ENCODE data around the gene ANKRD22. TPM values are rescaled to one million over a fixed set of nuclear protein-coding genes. Genes with fewer than 3 reads are reported as not detected.

The ANKRD22 gene
- total and polyA plus RNA-seq, 9 of the 15 experiments (the other 6 are each of a cell fraction or from before 2014, with no cell fraction given) = not detected

- no peak overlapping the region for H3K4me3 ChIP-seq
- TF ChIP-seq ZNF133 (CRISPR knock-in tag; IDR thresholded peaks at IDR 0.05) (no peak), MXI1 (IDR thresholded peaks at IDR 0.05; ENCODE audit: low read depth, low read length) (no peak), HLTF (IDR thresholded peaks at IDR 0.05) (no peak), BRF1 (IDR thresholded peaks at IDR 0.05; ENCODE audit: borderline replicate concordance, extremely low read depth, insufficient read length) (no peak), NR2C1 (IDR thresholded peaks at IDR 0.05) (no peak), NR2C1 (tag; IDR thresholded peaks at IDR 0.05) (no peak), ZNF253 (CRISPR knock-in tag; conservative IDR thresholded peaks at IDR 0.05) (no peak), ZFP1 (CRISPR knock-in tag; IDR thresholded peaks at IDR 0.05) (no peak), SMAD3 (CRISPR knock-in tag; conservative IDR thresholded peaks at IDR 0.05) (no peak), RB1 (IDR thresholded peaks at IDR 0.05; ENCODE audit: low read depth) (no peak)
- BruUV-seq (replicated peaks) = no TSS peak
- POLR2A ChIA-PET = no interaction called here
- in situ Hi-C loops (cut with MboI) (no loop called here), intact Hi-C loops (cut with micrococcal nuclease) (no loop called here)
- no peaks in the 10 kb centered on the region for H3K4me1 ChIP-seq (replicated peaks in 1 of 2; ENCODE audit: control insufficient read depth in 2 of 2, insufficient read depth in 2 of 2, low read length in 2 of 2)
- WGBS (ENCODE audit: insufficient coverage, low coverage, missing lambda C conversion rate) = 0% methylated on average over 2 of the region's 2 CpGs
- no peaks in the 10 kb centered on the region for H3K36me3 ChIP-seq (ENCODE audit: control insufficient read depth, insufficient read depth, low read length)
- H3K79me2 ChIP-seq (ENCODE audit: control insufficient read depth, insufficient read depth, low read length) = no peaks in the 10 kb centered on the region
- no peak for FAIRE-seq
- no peak overlapping the region for H3K27ac ChIP-seq (ENCODE audit: extremely low read depth, low read depth, low read length)
- H3K4me2 ChIP-seq (ENCODE audit: insufficient read depth, low read length) = no peak overlapping the region
- CTCF ChIA-PET (ENCODE audit: low intra/inter-chr PET ratio) = no interaction called here
- H3K27me3 ChIP-seq (ENCODE audit: control insufficient read depth in 2 of 2, insufficient read depth in 2 of 2, low read length in 2 of 2) = no peaks in the 10 kb centered on the region
- H3K9me1 ChIP-seq (ENCODE audit: control insufficient read depth, insufficient read depth, low read length) = no peaks in the 10 kb centered on the region
- no peaks in the 10 kb centered on the region for H4K20me1 ChIP-seq (replicated peaks; ENCODE audit: control insufficient read depth, insufficient read depth, low read length)
- no peak overlapping the region for H2AFZ ChIP-seq (ENCODE audit: low read depth, low read length)
- H3K9me3 ChIP-seq (replicated peaks; ENCODE audit: control insufficient read depth, insufficient read depth, low read depth, low read length) = no peaks in the 10 kb centered on the region
- no peak for ATAC-seq
- H3K9ac ChIP-seq (ENCODE audit: insufficient read depth in 1 of 2, low read depth in 2 of 2, low read length in 2 of 2) = no peak overlapping the region
- DNase-seq (ENCODE audit: extremely low read depth in 1 of 4, low spot score in 3 of 4) = no peak
These were observed 6.8 kb upstream of the ANKRD22 start for GRCh38 chr10:88858491-88858890.

- in situ Hi-C loops (cut with MboI) = no loop called here
- Histone ChIP-seq H3K9me3 (replicated peaks; ENCODE audit: control insufficient read depth, insufficient read depth, low read depth, low read length) (no peaks in the 10 kb centered on the region), H4K20me1 (replicated peaks; ENCODE audit: control insufficient read depth, insufficient read depth, low read length) (no peaks in the 10 kb centered on the region), H3K27ac (ENCODE audit: extremely low read depth, low read depth, low read length) (no peak overlapping the region), H3K9me1 (ENCODE audit: control insufficient read depth, insufficient read depth, low read length) (no peaks in the 10 kb centered on the region), H3K4me1 (replicated peaks in 1 of 2; ENCODE audit: control insufficient read depth in 2 of 2, insufficient read depth in 2 of 2, low read length in 2 of 2) (no peaks in the 10 kb centered on the region), H3K9ac (ENCODE audit: insufficient read depth in 1 of 2, low read depth in 2 of 2, low read length in 2 of 2) (no peak overlapping the region), H2AFZ (ENCODE audit: low read depth, low read length) (no peak overlapping the region), H3K27me3 (ENCODE audit: control insufficient read depth in 2 of 2, insufficient read depth in 2 of 2, low read length in 2 of 2) (no peaks in the 10 kb centered on the region), H3K36me3 (ENCODE audit: control insufficient read depth, insufficient read depth, low read length) (no peaks in the 10 kb centered on the region), H3K79me2 (ENCODE audit: control insufficient read depth, insufficient read depth, low read length) (no peaks in the 10 kb centered on the region), H3K4me3 (no peak overlapping the region), H3K4me2 (ENCODE audit: insufficient read depth, low read length) (no peak overlapping the region)
- DNase-seq (ENCODE audit: extremely low read depth in 1 of 4, low spot score in 3 of 4) (no peak), FAIRE-seq (no peak), ATAC-seq (no peak)
- BruUV-seq (replicated peaks) = no TSS peak
- intact Hi-C loops (cut with micrococcal nuclease) = no loop called here
- ChIA-PET CTCF (ENCODE audit: low intra/inter-chr PET ratio) (no interaction called here), POLR2A (no interaction called here)
- no peak for TF ChIP-seq CCNT2 (IDR thresholded peaks at IDR 0.05; ENCODE audit: borderline replicate concordance, extremely low read depth, insufficient read length, low read depth, low read length)
- TF ChIP-seq UBTF (IDR thresholded peaks at IDR 0.05; ENCODE audit: borderline replicate concordance in 1 of 2, low read depth in 2 of 2, low read length in 2 of 2) = no peak
- TF ChIP-seq ZNF518B (CRISPR knock-in tag; IDR thresholded peaks at IDR 0.05) = no peak
These were observed 6.2 kb upstream of the ANKRD22 start for GRCh38 chr10:88857831-88858230.

Data from K562 (cell line).